Measurements from ENCODE around the gene KLF11. TPM values are rescaled to one million over a fixed set of nuclear protein-coding genes. Genes with fewer than 3 reads are reported as not detected.
"Not testable (repeated sequence)": the region's sequence is repeated elsewhere in the genome, so short reads cannot be mapped to it uniquely, and the experiment has no call there.

The KLF11 gene
- total RNA-seq, 1 donor from 2014 or later, result 13.1 TPM

DNA sequence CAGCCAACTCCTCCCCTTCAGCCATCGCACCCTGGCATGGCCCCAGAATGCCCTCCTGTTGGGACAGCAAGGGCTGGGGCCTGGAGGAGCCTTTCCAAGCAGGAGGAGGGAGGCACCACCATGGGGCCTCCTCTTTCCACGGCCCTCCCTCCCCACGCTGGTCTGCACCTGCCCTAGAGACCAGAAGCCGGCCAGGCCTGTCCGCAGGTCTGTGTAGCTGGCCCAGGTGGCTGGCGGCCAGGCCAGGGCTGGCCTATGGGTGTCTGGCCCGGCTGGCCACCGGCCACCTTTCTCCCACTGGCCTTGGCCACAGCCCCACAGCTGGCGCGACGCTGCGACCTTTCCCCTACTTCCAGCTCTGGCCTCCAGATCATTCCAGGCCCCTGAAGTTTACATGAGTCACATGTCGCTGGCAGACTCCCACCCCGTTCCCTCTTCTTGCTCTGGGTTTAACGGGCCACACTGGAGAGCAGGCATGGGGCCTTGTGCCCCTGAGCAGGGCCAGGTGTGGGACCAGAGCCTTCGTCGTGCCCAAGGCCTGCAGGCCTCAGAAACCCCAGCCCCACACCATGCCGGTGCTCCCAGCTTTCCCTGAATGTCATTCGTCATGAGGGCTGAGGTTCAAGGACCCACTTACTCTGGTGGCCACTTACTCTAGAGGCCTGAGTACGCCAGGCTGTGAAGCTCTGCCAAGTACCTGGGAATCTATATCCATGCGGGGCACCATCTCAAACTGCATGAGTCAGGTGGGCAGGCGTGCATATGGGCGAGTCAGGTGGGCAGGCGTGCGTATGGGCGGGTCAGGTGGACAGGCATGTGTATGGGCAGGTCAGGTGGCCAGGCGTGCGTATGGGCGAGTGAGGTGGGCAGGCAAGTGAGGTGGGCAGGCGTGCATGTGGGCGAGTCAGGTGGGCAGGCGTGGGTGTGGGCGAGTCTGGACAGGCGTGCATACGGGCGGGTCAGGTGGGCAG, 33.3 kb upstream of the KLF11 start:
- TF ChIP-seq, protein P1, sequence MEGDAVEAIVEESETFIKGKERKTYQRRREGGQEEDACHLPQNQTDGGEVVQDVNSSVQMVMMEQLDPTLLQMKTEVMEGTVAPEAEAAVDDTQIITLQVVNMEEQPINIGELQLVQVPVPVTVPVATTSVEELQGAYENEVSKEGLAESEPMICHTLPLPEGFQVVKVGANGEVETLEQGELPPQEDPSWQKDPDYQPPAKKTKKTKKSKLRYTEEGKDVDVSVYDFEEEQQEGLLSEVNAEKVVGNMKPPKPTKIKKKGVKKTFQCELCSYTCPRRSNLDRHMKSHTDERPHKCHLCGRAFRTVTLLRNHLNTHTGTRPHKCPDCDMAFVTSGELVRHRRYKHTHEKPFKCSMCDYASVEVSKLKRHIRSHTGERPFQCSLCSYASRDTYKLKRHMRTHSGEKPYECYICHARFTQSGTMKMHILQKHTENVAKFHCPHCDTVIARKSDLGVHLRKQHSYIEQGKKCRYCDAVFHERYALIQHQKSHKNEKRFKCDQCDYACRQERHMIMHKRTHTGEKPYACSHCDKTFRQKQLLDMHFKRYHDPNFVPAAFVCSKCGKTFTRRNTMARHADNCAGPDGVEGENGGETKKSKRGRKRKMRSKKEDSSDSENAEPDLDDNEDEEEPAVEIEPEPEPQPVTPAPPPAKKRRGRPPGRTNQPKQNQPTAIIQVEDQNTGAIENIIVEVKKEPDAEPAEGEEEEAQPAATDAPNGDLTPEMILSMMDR (conservative IDR thresholded peaks at IDR 0.05), result no peak
- Mint-ChIP-seq H3K4me3 (no peak overlapping the region), H3K27ac (no peak overlapping the region), H3K4me1 (ENCODE audit: unreplicated experiment) (peaks cover 17% of the 10 kb centered on the region), H3K9me3 (no peaks in the 10 kb centered on the region), H3K36me3 (peaks cover 3% of the 10 kb centered on the region), H3K27me3 (no peaks in the 10 kb centered on the region)
- no peak for DNase-seq (ENCODE audit: extremely low spot score, unreplicated experiment)

- H3K9me3 Mint-ChIP-seq; H3K27ac Mint-ChIP-seq; H3K27me3 Mint-ChIP-seq; DNase-seq (ENCODE audit: extremely low spot score, unreplicated experiment); H3K36me3 Mint-ChIP-seq; H3K4me3 Mint-ChIP-seq: not testable (repeated sequence)
- H3K4me1 Mint-ChIP-seq (ENCODE audit: unreplicated experiment), result peaks cover 17% of the 10 kb centered on the region
Observed at GRCh38 chr2:10010861-10011605, 32.3 kb upstream of the KLF11 start.

DNA sequence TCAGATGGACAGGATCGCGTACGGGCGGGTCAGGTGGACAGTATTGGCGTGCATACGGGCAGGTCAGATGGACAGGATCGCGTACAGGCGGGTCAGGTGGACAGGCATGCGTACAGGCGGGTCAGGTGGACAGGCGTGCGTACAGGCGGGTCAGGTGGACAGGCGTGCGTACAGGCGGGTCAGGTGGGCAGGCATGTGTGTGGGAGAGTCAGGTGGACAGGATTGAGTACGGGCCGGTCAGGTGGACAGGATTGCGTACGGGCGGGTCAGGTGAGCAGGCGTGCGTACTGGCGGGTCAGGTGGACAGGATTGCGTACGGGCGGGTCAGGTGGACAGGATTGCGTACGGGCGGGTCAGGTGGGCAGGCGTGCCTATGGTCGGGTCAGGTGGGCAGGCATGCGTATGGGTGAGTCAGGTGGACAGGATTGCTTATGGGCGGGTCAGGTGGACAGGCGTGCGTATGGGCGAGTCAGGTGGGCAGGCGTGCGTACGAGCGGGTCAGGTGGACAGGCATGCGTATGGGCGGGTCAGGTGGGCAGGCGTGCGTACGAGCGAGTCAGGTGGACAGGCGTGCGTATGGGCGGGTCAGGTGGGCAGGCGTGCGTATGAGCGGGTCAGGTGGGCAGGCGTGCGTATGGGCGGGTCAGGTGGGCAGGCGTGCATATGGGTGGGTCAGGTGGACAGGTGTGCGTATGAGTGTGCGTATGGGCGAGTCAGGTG, 31.6 kb upstream of the KLF11 start:
- not testable (repeated sequence) for H3K27me3 Mint-ChIP-seq; DNase-seq (ENCODE audit: extremely low spot score, unreplicated experiment)

GRCh38 chr2:10012366-10012962, 30.9 kb upstream of the KLF11 start:
- not testable (repeated sequence) for DNase-seq (ENCODE audit: extremely low spot score, unreplicated experiment); H3K9me3 Mint-ChIP-seq; H3K27ac Mint-ChIP-seq; H3K4me3 Mint-ChIP-seq; H3K36me3 Mint-ChIP-seq; H3K27me3 Mint-ChIP-seq
- H3K4me1 Mint-ChIP-seq (ENCODE audit: unreplicated experiment), result peaks cover 15% of the 10 kb centered on the region

More for the DNA sequence above, 31.6 kb upstream of the KLF11 start:
- not testable (repeated sequence) for H3K4me3 Mint-ChIP-seq, H3K36me3 Mint-ChIP-seq, H3K9me3 Mint-ChIP-seq, H3K27ac Mint-ChIP-seq
- peaks cover 17% of the 10 kb centered on the region for H3K4me1 Mint-ChIP-seq (ENCODE audit: unreplicated experiment)

DNA sequence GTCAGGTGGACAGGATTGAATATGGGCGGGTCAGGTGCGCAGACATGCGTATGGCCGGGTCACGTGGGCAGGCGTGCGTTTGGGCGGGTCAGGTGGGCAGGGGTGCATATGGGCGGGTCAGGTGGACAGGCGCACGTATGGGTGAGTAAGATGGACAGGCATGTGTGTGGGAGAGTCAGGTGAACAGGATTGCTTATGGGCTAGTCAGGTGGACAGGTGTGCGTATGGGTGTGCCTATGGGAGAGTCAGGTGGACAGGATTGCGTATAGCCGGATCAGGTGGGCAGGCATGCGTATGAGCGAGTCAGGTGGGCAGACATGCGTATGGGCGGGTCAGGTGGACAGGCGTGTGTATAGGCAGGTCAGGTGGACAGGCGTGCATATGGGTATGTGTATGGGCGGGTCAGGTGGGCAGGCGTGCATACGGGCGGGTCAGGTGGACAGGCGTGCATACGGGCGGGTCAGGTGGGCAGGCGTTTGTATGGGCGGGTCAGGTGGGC, 30.3 kb upstream of the KLF11 start:
- no peak for DNase-seq (ENCODE audit: extremely low spot score, unreplicated experiment)
- no peaks in the 10 kb centered on the region for H3K27me3 Mint-ChIP-seq
- no peak overlapping the region for H3K4me3 Mint-ChIP-seq
- TF ChIP-seq, protein P1 (conservative IDR thresholded peaks at IDR 0.05), result no peak
- H3K4me1 Mint-ChIP-seq (ENCODE audit: unreplicated experiment), result peaks cover 10% of the 10 kb centered on the region
- no peaks in the 10 kb centered on the region for H3K36me3 Mint-ChIP-seq
- no peak overlapping the region for H3K27ac Mint-ChIP-seq
- peaks cover 4% of the 10 kb centered on the region for H3K9me3 Mint-ChIP-seq

GRCh38 chr2:10013651-10014417, 29.5 kb upstream of the KLF11 start:
- not testable (repeated sequence) for H3K4me1 Mint-ChIP-seq (ENCODE audit: unreplicated experiment); H3K36me3 Mint-ChIP-seq; H3K9me3 Mint-ChIP-seq

More at GRCh38 chr2:10013651-10014417, 29.5 kb upstream of the KLF11 start:
- DNase-seq (ENCODE audit: extremely low spot score, unreplicated experiment); H3K27ac Mint-ChIP-seq; H3K27me3 Mint-ChIP-seq; H3K4me3 Mint-ChIP-seq: not testable (repeated sequence)

All from type B pancreatic cell (in vitro differentiated cells).